NT2/D1 (cell line): Measurements from ENCODE around the gene TSHZ1.

Source experiments
- DNase-seq: peaks from one replicate; pipeline ENCODE4 v3.0.0-alpha.2; 2011; ENCODE audit warnings: low read depth, low spot score
- H3K27me3 ChIP-seq: 2 replicates; pipeline ENCODE4 v1.6.0; 2011; ENCODE audit warnings: mild to moderate bottlenecking; ENCODE audit not compliant: insufficient read length, insufficient read depth
- H3K36me3 ChIP-seq: 2 replicates; pipeline ENCODE4 v1.6.1; 2011; ENCODE audit warnings: mild to moderate bottlenecking, low read length, mixed read lengths; ENCODE audit not compliant: insufficient read depth, insufficient read length
- H3K4me1 ChIP-seq: 2 replicates; pipeline ENCODE4 v1.5.1; 2011; ENCODE audit not compliant: insufficient read depth, insufficient read length
- H3K4me3 ChIP-seq: 2 replicates; pipeline ENCODE4 v1.5.1; 2011; ENCODE audit warnings: low read depth; ENCODE audit not compliant: insufficient read length
- H3K9ac ChIP-seq: 2 replicates; pipeline ENCODE4 v1.6.0; 2011; ENCODE audit warnings: low read depth; ENCODE audit not compliant: insufficient read length
- H3K9me3 ChIP-seq: 2 replicates; pipeline ENCODE4 v1.5.1; 2011; ENCODE audit warnings: mild to moderate bottlenecking, low read length; ENCODE audit not compliant: insufficient read depth
- SUZ12 ChIP-seq: IDR thresholded peaks from 2 replicates; pipeline ENCODE4 v1.6.1; 2011; ENCODE audit not compliant: insufficient read length, insufficient read depth; ENCODE audit errors: extremely low read depth
- YY1 ChIP-seq: IDR thresholded peaks from 2 replicates; pipeline ENCODE4 v1.6.1; 2011; ENCODE audit not compliant: insufficient read length, insufficient read depth
- ZNF274 ChIP-seq: IDR thresholded peaks from 2 replicates; pipeline ENCODE4 v1.6.1; 2011; ENCODE audit warnings: mild to moderate bottlenecking, low read depth, low read length

Gene TSHZ1

GRCh38 chr18:75273817-75274216, 63.2 kb downstream of the TSHZ1 start:
- TF ChIP-seq YY1 (no peak), ZNF274 (no peak), SUZ12 (no peak)
- H3K36me3 ChIP-seq, result no peaks in the 10 kb centered on the region
- DNase-seq, result no peak
- H3K4me3 ChIP-seq, result no peak overlapping the region
- H3K9ac ChIP-seq, result no peak overlapping the region
- H3K4me1 ChIP-seq, result peaks cover 3% of the 10 kb centered on the region
- no peaks in the 10 kb centered on the region for H3K27me3 ChIP-seq
- H3K9me3 ChIP-seq, result no peaks in the 10 kb centered on the region

- Histone ChIP-seq H3K4me1 (peaks cover 3% of the 10 kb centered on the region), H3K36me3 (no peaks in the 10 kb centered on the region), H3K4me3 (no peak overlapping the region), H3K27me3 (no peaks in the 10 kb centered on the region), H3K9me3 (no peaks in the 10 kb centered on the region), H3K9ac (no peak overlapping the region)
- no peak for DNase-seq
- TF ChIP-seq SUZ12 (no peak), ZNF274 (no peak), YY1 (no peak)
These were observed 64.6 kb downstream of the TSHZ1 start for GRCh38 chr18:75275226-75275625.

GRCh38 chr18:75276818-75277609, 66.4 kb downstream of the TSHZ1 start:
- no peak overlapping the region for H3K4me3 ChIP-seq
- H3K4me1 ChIP-seq, result peaks cover 3% of the 10 kb centered on the region
- H3K27me3 ChIP-seq, result no peaks in the 10 kb centered on the region
- no peak for TF ChIP-seq SUZ12
- H3K9me3 ChIP-seq, result no peaks in the 10 kb centered on the region
- no peak overlapping the region for H3K9ac ChIP-seq
- DNase-seq, result no peak
- H3K36me3 ChIP-seq, result no peaks in the 10 kb centered on the region

- Histone ChIP-seq H3K36me3 (no peaks in the 10 kb centered on the region), H3K4me1 (peaks cover 3% of the 10 kb centered on the region), H3K4me3 (no peak overlapping the region), H3K9ac (no peak overlapping the region), H3K27me3 (no peaks in the 10 kb centered on the region), H3K9me3 (no peaks in the 10 kb centered on the region)
- DNase-seq, result no peak
- TF ChIP-seq ZNF274, result no peak
- no peak for TF ChIP-seq SUZ12
- no peak for TF ChIP-seq YY1
These were observed 67.0 kb downstream of the TSHZ1 start for GRCh38 chr18:75277610-75277928.

- peaks cover 3% of the 10 kb centered on the region for H3K4me1 ChIP-seq
- H3K27me3 ChIP-seq, result no peaks in the 10 kb centered on the region
- TF ChIP-seq YY1, result no peak
- TF ChIP-seq ZNF274, result no peak
- TF ChIP-seq SUZ12, result no peak
- DNase-seq, result no peak
- H3K9ac ChIP-seq, result no peak overlapping the region
- no peaks in the 10 kb centered on the region for H3K36me3 ChIP-seq
- no peak overlapping the region for H3K4me3 ChIP-seq
- H3K9me3 ChIP-seq, result no peaks in the 10 kb centered on the region
These were observed 68.8 kb downstream of the TSHZ1 start for GRCh38 chr18:75279381-75279780.

- TF ChIP-seq YY1 (no peak), SUZ12 (no peak), ZNF274 (no peak)
These were observed 70.1 kb downstream of the TSHZ1 start for GRCh38 chr18:75280427-75281280.

GRCh38 chr18:75282746-75283145, 72.1 kb downstream of the TSHZ1 start:
- Histone ChIP-seq H3K36me3 (no peaks in the 10 kb centered on the region), H3K27me3 (no peaks in the 10 kb centered on the region), H3K9ac (no peak overlapping the region), H3K9me3 (no peaks in the 10 kb centered on the region), H3K4me1 (no peaks in the 10 kb centered on the region), H3K4me3 (no peak overlapping the region)
- DNase-seq, result no peak
- TF ChIP-seq YY1 (no peak), SUZ12 (no peak), ZNF274 (no peak)

More at GRCh38 chr18:75280427-75281280, 70.1 kb downstream of the TSHZ1 start:
- Histone ChIP-seq H3K4me3 (no peak overlapping the region), H3K9me3 (no peaks in the 10 kb centered on the region), H3K36me3 (no peaks in the 10 kb centered on the region), H3K27me3 (no peaks in the 10 kb centered on the region), H3K9ac (no peak overlapping the region), H3K4me1 (peaks cover 3% of the 10 kb centered on the region)
- DNase-seq, result no peak
